Spleen (tissue), 7 donors: ENCODE results near the gene RAD9A.
"Not testable (repeated sequence)": the region's sequence is repeated elsewhere in the genome, so short reads cannot be mapped to it uniquely, and the experiment has no call there.

Source experiments
- POLR2AphosphoS5 ChIP-seq, 3 donors: sonication (generic); formaldehyde crosslinking; IDR thresholded peaks; one replicate each; pipeline ENCODE4 v1.5.1; 2017; ENCODE audit warnings: antibody characterized with exemption in 3 of 3
- TF ChIP-seq, protein P1 (sequence below), 11 experiments: fragments of 200-600 bp in 7 of 11; fragments of 450-650 bp in 4 of 11; sonication (generic) in 4 of 11; IDR thresholded peaks in 8 of 11; conservative IDR thresholded peaks in 3 of 11; 1 replicate in 7 of 11; 2 replicates in 4 of 11; pipeline versions ENCODE4 v1.4.0 to v1.8.0; 2016 to 2021; ENCODE audit warnings: antibody characterized with exemption in 11 of 11, inconsistent platforms in 4 of 11, mild to moderate bottlenecking in 1 of 11
- donor health status: DM: no; HTN: no; CAD: no; lungs with moderate emphysema.
- donor health status: DM: no; HTN: no; CAD: no.
- donor health status: DM: no; HTN: no; CAD: no.

DNA sequence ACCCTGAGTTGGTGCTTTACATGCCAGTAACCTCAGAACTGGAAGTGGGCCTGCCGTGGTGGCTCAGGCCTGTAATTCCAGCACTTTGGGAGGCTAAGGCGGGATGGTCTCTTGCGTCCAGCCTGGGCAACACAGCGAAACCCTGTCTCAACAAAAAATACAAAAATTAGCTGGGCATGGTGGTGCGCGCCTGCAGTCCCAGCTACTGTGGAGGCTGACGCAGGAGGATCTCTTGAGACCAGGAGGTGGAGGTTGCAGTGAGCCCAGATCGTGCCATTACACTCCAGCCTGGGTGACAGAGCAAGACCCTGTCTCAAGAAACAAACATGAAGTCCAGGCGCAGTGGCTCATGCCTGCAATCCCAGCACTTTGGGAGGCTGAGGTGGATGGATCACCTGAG is 11.3 kb downstream of the RAD9A start:
- TF ChIP-seq, protein P1, sequence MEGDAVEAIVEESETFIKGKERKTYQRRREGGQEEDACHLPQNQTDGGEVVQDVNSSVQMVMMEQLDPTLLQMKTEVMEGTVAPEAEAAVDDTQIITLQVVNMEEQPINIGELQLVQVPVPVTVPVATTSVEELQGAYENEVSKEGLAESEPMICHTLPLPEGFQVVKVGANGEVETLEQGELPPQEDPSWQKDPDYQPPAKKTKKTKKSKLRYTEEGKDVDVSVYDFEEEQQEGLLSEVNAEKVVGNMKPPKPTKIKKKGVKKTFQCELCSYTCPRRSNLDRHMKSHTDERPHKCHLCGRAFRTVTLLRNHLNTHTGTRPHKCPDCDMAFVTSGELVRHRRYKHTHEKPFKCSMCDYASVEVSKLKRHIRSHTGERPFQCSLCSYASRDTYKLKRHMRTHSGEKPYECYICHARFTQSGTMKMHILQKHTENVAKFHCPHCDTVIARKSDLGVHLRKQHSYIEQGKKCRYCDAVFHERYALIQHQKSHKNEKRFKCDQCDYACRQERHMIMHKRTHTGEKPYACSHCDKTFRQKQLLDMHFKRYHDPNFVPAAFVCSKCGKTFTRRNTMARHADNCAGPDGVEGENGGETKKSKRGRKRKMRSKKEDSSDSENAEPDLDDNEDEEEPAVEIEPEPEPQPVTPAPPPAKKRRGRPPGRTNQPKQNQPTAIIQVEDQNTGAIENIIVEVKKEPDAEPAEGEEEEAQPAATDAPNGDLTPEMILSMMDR (IDR thresholded peaks at IDR 0.05 in 8 of 11, conservative IDR thresholded peaks at IDR 0.05 in 3 of 11), result not testable (repeated sequence)
- not testable (repeated sequence) for TF ChIP-seq POLR2AphosphoS5 (IDR thresholded peaks at IDR 0.05)
